Posterior cingulate gyrus (tissue), 11 donors: Measurements from ENCODE around the gene DISC1.
"Not testable (repeated sequence)": the region's sequence is repeated elsewhere in the genome, so short reads cannot be mapped to it uniquely, and the experiment has no call there.

Experiments used
- DNase-seq, 10 donors: peaks; one replicate each; pipeline versions ENCODE4 v3.0.0 to v3.0.0-alpha.2; 2020 to 2021; ENCODE audit warnings: mixed read lengths in 3 of 10
- intact Hi-C: fragments of 100-400 bp; cut with DNase I; formaldehyde crosslinking; loops from one replicate; pipeline ENCODE4 v1.15.1; 2023

Gene DISC1

DNA sequence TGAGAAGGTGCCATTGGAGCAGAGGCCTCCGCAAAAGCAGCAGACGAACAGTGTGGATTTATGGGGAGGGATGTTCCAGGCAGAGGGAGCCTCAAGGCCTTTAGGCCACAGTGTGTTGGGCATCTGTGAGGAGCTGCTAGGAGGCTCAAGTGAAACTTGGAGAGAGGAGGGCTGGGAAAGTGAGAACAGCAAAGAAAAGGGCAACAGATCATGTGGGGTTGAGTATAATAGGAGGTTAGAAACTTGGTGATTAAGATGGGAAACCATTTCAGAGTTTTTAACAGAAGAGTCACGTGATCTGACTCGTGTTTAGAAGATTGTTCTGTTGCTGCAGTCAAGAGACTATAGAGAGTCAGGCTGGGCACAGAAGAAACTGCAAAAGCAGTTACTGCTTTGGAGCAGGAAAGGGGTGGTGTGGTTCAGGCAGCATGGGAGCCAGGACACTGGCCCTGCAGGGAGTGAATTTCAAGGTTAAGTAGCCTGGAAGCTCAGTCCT is 277.0 kb downstream of the DISC1 start:
- DNase-seq = no peak
- intact Hi-C loops = no loop called here

DNA sequence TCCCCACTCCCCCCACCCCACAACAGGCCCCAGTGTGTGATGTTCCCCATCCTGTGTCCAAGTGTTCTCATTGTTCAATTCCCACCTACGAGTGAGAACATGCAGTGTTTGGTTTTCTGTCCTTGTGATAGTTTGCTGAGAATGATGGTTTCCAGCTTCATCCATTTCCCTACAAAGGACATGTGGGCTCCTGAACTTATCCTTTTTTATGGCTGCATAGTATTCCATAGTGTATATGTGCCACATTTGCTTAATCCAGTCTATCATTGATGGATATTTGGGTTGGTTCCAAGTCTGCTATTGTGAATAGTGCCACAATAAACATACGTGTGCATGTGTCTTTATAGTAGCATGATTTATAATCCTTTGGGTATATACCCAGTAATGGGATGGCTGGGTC is 280.7 kb downstream of the DISC1 start:
- DNase-seq, intact Hi-C loops: not testable (repeated sequence)

DNA sequence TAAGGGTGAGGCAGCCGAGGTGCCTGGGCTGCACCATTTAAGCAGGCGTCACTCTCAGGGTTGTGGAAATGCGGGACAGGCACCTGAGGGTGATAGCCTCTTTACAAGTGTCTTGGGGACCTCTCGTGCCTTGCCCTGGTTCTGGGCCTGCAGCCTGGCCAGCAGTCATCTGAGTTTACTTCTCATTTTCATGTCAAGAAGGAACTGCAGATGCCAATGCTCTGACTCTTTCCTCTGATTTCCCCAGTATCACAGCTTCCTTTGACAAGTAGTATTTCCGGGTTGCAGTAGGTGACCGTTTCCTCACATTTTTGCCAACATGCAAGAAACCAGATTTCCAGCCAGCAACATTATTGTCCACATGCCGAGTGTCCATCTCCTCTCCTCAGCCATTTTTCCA is 286.9 kb downstream of the DISC1 start:
- intact Hi-C loops = no loop called here

DNA sequence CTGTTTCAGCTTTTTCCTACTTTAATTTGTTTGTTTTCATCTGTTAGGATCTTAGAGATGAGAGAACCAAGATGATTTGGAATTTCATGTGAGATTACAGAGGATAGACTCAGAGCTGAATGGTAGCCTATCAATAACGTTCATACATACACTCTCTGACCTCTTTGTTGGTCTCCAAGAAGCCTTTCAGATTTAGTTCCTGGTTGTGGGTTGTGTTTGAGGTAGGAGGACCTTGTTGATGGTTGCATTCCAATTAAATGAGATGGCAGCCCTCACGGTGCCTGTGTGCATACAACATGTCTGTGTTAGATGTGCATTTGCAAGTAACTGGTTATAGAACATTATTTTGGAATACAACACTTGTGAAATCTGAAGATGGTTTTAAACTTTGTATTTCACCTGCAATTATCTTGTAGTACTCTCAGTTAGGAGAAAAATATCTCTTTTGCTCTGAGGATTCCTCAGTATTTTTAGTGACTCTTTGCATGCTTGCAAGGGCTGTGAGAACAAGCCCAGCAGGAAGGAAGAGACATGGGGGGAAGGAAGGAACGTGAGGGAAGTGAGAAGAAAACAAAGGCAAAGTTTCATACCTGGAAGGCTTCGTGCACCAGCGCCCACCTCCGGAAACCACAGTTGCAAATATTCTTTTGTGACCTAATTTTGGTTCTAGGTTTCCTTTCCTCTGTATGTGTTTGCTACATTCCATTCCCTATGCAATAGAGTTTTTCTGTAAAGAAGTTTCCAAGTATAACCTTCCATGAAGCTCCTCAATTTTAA is 291.8 kb downstream of the DISC1 start:
- intact Hi-C loops = no loop called here
- DNase-seq = no peak

More for the DNA sequence above, 286.9 kb downstream of the DISC1 start:
- DNase-seq = no peak

GRCh38 chr1:231919239-231919885 is 292.8 kb downstream of the DISC1 start:
- intact Hi-C loops = no loop called here
- DNase-seq = no peak

DNA sequence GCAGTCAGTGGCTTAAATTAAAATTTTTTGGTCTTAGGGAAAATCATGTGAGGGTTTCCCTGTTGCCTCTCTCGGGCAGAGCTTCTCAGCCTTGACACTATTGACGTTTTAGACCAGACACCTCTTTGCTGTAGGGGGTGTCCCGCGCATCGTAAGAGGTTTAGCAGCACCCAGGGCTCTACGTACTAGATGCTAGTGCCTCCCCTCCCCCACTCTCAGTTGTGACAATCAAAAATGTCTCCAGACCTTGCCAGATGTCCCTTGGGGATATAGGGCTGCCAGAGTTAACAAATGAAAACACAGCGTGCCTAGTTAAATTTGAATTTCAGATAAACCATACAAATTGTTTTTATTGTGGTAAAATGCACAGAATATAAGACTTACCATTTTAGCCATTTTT is 293.3 kb downstream of the DISC1 start:
- intact Hi-C loops = no loop called here
- no peak for DNase-seq

GRCh38 chr1:231921646-231922345 is 295.2 kb downstream of the DISC1 start:
- intact Hi-C loops = no loop called here
- no peak for DNase-seq

- intact Hi-C loops = no loop called here
- peak in 1 of 10 donors; percentile 17 for DNase-seq
These were observed 297.0 kb downstream of the DISC1 start for GRCh38 chr1:231923491-231924041.

DNA sequence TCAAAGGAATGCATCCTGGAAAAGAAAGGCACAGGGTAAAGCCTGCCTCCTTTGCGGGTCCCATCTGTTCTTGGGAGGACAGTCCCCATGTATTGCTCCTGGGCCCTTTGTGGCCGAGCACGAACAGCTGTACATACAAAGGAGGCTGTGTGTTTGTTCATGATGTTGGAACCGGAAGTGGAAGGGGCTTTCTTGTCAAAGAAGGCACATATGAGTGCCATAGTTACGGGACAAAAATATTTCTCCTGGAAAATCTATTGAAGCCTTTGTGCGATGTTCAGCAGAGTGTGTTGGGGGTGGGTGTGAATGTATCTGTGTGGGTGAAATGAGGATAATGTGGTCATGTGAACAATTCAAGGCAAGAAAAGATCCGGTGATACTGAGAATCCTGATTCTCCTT is 297.6 kb downstream of the DISC1 start:
- intact Hi-C loops = no loop called here
- no peak for DNase-seq

DNA sequence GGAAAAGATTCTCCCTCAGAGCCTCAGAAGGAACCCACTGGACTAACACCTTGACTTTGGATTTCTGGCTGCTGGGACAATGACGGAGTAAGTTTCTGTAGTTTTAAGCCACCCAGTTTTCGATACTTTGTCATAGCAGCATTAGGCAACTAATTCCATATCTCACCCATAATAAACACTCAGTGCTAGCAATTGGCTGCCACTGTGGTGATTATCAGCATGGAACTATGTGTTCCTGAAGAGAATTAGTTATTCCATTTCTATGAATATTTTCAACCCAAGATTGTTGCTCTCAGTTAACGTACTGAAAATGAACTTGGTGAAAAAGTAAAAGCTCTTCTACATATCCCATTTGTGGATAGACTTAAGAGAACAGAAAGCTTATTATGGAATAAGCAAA is 299.3 kb downstream of the DISC1 start:
- intact Hi-C loops = no loop called here

DNA sequence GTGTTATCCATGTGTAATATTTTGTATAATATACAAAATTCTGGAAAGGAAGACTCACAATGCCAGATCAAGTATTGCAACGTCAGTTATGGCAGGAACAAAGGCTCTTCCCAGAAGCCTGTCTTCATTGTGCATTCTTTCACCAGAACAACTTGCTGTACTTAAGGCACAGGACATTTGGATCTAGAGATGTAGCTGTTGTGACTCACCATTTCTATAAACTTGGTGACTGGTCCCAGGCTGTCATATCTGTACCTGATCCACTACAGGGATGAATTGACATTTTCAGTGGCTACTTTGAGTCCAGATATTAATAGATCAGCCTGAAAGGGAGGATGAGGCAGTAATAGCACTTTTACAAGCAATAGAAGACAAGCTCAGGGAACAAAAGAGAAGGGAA is 299.8 kb downstream of the DISC1 start:
- intact Hi-C loops = no loop called here
- no peak for DNase-seq

More for the DNA sequence above, 299.3 kb downstream of the DISC1 start:
- DNase-seq = no peak

DNA sequence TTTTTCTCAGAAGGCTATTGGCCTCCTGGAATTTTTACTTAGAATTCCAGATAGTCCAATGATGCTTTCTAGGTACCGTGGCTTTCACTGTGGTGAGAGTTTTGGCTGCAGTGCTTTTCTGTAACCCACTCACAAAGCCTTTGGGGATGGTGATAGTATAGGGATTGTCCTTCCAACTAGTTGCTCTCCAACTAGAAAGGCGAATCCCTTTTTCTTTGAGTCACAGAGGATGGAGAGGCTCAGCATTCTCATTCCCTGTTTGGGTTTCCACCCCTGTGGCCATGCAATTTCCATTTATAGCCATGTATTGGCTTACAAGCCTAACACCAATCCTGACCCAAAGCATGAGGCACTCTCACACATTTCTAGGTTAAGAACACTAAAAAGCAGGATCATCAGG is 300.3 kb downstream of the DISC1 start:
- DNase-seq = no peak
- intact Hi-C loops = no loop called here

DNA sequence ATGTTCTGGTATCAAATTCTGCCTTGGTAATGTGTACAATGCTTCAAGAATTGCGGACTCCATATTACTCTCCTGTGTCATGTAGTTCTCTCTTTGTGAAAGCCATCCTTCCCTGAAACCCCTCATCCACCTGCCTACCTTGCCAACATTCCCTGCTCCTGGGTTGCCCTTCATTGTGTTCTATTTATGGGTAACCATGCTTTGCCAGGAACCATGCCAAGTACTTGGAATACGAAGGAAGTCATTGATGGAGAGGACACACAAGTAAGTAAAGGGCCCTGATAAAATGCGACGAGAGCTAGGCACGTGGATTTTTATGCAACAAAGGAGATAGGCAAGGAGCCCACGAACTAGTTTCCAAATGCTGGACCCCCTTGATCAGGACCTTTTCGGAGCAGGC is 300.8 kb downstream of the DISC1 start:
- intact Hi-C loops = no loop called here
- DNase-seq = no peak

GRCh38 chr1:231929311-231929710 is 302.7 kb downstream of the DISC1 start:
- intact Hi-C loops = no loop called here
- peak in 1 of 10 donors; percentile 76 for DNase-seq

- intact Hi-C loops = no loop called here
- DNase-seq = no peak
These were observed 303.8 kb downstream of the DISC1 start for GRCh38 chr1:231930257-231930947.

DNA sequence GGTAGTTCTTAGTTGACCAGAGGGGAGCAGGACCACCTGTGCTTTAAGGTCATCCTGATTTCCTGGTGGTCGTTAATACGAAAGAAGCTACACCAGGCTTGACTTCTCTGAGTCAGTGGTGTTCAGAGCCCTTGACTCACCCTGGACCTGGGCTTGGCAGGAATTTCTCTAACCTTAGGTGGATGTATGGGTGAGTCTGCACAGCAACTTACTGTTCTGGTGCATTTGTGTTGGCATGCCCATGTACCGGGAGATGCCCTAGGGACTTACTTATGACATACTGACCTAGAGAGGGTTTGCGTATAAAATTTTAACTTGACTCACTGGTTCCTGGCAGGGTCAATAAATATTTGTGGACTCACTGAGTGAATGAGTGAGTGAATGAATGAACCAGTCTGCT is 304.6 kb downstream of the DISC1 start:
- DNase-seq = no peak
- intact Hi-C loops = no loop called here

DNA sequence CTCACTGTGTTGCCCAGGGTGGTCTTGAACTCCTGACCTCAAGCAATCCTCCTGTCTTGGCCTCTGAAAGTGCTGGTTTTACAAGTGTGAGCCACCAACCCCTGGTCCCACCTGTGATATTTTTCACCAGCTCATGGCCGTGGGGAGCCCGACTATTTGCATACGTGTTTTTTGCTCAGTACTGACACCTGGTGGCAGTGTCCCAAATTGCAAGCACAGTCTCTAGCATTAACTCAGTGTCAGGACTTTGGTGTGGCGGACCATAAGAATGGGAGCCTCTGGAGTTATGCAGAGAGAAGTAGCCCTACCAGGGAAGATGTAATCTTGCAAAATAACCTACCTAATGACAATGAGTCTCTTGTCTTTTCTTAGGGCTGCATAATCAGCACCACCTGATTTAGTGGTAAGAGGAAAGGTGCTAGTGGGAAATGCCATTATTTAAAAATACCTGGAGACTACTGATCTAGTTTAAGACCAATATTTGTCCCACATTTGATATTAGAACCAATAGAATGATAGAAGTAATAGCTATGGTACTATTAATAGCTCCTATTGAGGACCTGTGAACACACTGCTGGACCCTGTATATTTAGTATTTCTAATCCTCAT is 305.4 kb downstream of the DISC1 start:
- DNase-seq = no peak
- intact Hi-C loops = no loop called here

GRCh38 chr1:231933711-231934626 is 307.4 kb downstream of the DISC1 start:
- intact Hi-C loops = no loop called here
- DNase-seq = no peak

GRCh38 chr1:231934797-231935196 is 308.2 kb downstream of the DISC1 start:
- intact Hi-C loops = no loop called here
- DNase-seq = no peak
